ENCODE measurements around the gene MEGF11. TPM values are rescaled to one million over a fixed set of nuclear protein-coding genes. Genes with fewer than 3 reads are reported as not detected.

MEGF11 gene
- total RNA-seq, 6 experiments from 2014 or later: not detected

- no peaks in the 10 kb centered on the region for H3K9me3 Mint-ChIP-seq
- H3K4me1 Mint-ChIP-seq (ENCODE audit: low read depth): no peaks in the 10 kb centered on the region
- no peak overlapping the region for H3K4me3 Mint-ChIP-seq
- H3K27ac Mint-ChIP-seq: no peak overlapping the region
- H3K27me3 Mint-ChIP-seq (ENCODE audit: insufficient read depth): peaks cover 40% of the 10 kb centered on the region
- TF ChIP-seq CTCF (IDR thresholded peaks at IDR 0.05): no peak
- no peaks in the 10 kb centered on the region for H3K36me3 Mint-ChIP-seq (ENCODE audit: low read depth)
- DNase-seq: no peak
Measured at GRCh38 chr15:66001717-66002426, 251.7 kb downstream of the MEGF11 start.

GRCh38 chr15:66001042-66001441 is 252.5 kb downstream of the MEGF11 start:
- Mint-ChIP-seq H3K27me3 (ENCODE audit: insufficient read depth) (peaks cover 40% of the 10 kb centered on the region), H3K9me3 (no peaks in the 10 kb centered on the region), H3K27ac (no peak overlapping the region), H3K36me3 (ENCODE audit: low read depth) (no peaks in the 10 kb centered on the region), H3K4me3 (no peak overlapping the region), H3K4me1 (ENCODE audit: low read depth) (no peaks in the 10 kb centered on the region)
- DNase-seq: no peak
- TF ChIP-seq CTCF (IDR thresholded peaks at IDR 0.05): no peak

GRCh38 chr15:65998486-65998885 is 255.1 kb downstream of the MEGF11 start:
- DNase-seq: no peak
- H3K9me3 Mint-ChIP-seq: no peaks in the 10 kb centered on the region
- H3K4me3 Mint-ChIP-seq: no peak overlapping the region
- H3K27me3 Mint-ChIP-seq (ENCODE audit: insufficient read depth): peaks cover 51% of the 10 kb centered on the region
- TF ChIP-seq CTCF (IDR thresholded peaks at IDR 0.05): no peak
- no peak overlapping the region for H3K27ac Mint-ChIP-seq
- no peaks in the 10 kb centered on the region for H3K4me1 Mint-ChIP-seq (ENCODE audit: low read depth)
- no peaks in the 10 kb centered on the region for H3K36me3 Mint-ChIP-seq (ENCODE audit: low read depth)

- no peaks in the 10 kb centered on the region for H3K9me3 Mint-ChIP-seq
- peaks cover 55% of the 10 kb centered on the region for H3K27me3 Mint-ChIP-seq (ENCODE audit: insufficient read depth)
- H3K27ac Mint-ChIP-seq: no peak overlapping the region
Measured at GRCh38 chr15:65996901-65997300, 256.6 kb downstream of the MEGF11 start.

GRCh38 chr15:65994832-65995231 is 258.7 kb downstream of the MEGF11 start:
- H3K27me3 Mint-ChIP-seq (ENCODE audit: insufficient read depth): peaks cover 53% of the 10 kb centered on the region
- no peak overlapping the region for H3K4me3 Mint-ChIP-seq
- no peaks in the 10 kb centered on the region for H3K36me3 Mint-ChIP-seq (ENCODE audit: low read depth)
- H3K4me1 Mint-ChIP-seq (ENCODE audit: low read depth): no peaks in the 10 kb centered on the region
- TF ChIP-seq CTCF (IDR thresholded peaks at IDR 0.05): no peak
- no peak overlapping the region for H3K27ac Mint-ChIP-seq
- H3K9me3 Mint-ChIP-seq: no peaks in the 10 kb centered on the region
- no peak for DNase-seq

More at GRCh38 chr15:65996901-65997300, 256.6 kb downstream of the MEGF11 start:
- H3K4me1 Mint-ChIP-seq (ENCODE audit: low read depth): no peaks in the 10 kb centered on the region
- H3K36me3 Mint-ChIP-seq (ENCODE audit: low read depth): no peaks in the 10 kb centered on the region
- no peak overlapping the region for H3K4me3 Mint-ChIP-seq
- DNase-seq: no peak
- TF ChIP-seq CTCF (IDR thresholded peaks at IDR 0.05): no peak

Data from HFFc6 (cell line).